ENCODE data around the gene FGD6.
"Not testable (repeated sequence)": the region's sequence is repeated elsewhere in the genome, so short reads cannot be mapped to it uniquely, and the experiment has no call there.

Gene FGD6

GRCh38 chr12:95118138-95118787 is 99.0 kb downstream of the FGD6 start:
- DNase-seq: no peak

- DNase-seq: peak; percentile 4
Measured at GRCh38 chr12:95117178-95117599, 100.1 kb downstream of the FGD6 start.

DNA sequence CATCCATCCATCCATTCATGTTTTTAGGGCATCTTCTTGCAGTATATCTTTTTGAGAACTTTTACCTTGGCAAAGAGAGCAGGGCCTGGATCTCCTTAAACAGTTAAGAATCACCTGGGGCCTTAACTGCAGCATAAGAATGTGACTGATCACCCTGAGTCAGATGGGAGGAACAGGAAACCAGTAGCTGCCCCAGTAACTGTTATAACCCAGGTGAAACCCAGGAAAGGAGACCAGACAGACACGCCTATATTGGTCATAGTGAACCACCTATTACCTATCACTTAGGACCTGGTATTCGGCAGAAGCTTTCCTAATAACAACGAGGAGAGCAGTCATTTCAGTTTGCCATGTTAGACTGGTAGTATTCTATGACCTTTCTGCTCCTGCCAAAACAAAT is 100.5 kb downstream of the FGD6 start:
- no peak for DNase-seq

- no peak for DNase-seq
Measured at GRCh38 chr12:95116341-95116740, 100.9 kb downstream of the FGD6 start.

DNA sequence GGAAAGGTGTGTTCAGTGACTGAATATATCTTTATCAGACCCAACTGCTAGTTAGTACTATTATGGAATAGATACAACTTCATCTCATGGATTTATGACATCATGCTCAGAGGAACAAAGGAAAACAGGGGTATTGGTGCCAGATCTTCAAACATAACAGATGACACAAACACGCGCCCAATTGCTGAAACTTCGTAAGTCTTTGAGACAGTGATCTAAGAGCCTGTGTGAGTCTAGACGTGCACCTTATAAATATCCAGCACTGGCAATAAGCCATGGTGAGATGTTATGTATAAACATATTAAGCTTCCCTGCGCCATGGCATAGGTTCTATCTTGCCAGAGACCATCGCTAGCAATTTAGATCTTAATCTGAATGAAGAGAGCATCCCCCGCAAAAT is 101.6 kb downstream of the FGD6 start:
- DNase-seq: no peak

GRCh38 chr12:95114766-95115405 is 102.4 kb downstream of the FGD6 start:
- no peak for DNase-seq

- DNase-seq: no peak
Measured at GRCh38 chr12:95107362-95107761, 109.9 kb downstream of the FGD6 start.

- DNase-seq: no peak
Measured at GRCh38 chr12:95105540-95105939, 111.7 kb downstream of the FGD6 start.

DNA sequence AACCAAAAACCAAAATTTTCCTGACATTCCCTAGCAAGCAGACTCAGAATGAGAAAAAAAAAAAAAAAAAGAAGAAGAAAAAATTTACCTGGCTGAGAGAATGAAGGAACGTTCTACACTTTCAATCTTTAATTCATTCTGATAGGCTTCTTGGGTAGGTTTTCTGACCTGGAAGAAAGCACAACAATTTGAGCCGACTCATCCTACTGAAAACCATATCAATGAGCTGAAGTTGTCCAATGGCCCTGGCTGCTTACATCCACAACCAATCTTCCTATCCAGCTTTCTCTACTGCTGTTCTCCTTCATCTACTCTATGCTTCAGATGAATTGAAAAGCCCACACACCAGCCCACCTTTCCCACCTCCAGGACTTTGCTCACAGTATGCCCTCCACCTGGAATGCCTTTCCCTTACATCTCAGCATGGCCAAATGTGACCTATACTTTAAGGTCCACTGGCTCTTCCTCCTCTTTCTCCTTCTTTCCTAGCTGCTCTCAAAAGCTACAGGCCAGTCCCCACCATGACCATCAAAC is 112.3 kb downstream of the FGD6 start:
- DNase-seq: no peak

- peak; percentile 28 for DNase-seq
Measured at GRCh38 chr12:95102916-95103671, 114.2 kb downstream of the FGD6 start.

- not testable (repeated sequence) for DNase-seq
Measured at GRCh38 chr12:95101957-95102356, 115.3 kb downstream of the FGD6 start.

DNA sequence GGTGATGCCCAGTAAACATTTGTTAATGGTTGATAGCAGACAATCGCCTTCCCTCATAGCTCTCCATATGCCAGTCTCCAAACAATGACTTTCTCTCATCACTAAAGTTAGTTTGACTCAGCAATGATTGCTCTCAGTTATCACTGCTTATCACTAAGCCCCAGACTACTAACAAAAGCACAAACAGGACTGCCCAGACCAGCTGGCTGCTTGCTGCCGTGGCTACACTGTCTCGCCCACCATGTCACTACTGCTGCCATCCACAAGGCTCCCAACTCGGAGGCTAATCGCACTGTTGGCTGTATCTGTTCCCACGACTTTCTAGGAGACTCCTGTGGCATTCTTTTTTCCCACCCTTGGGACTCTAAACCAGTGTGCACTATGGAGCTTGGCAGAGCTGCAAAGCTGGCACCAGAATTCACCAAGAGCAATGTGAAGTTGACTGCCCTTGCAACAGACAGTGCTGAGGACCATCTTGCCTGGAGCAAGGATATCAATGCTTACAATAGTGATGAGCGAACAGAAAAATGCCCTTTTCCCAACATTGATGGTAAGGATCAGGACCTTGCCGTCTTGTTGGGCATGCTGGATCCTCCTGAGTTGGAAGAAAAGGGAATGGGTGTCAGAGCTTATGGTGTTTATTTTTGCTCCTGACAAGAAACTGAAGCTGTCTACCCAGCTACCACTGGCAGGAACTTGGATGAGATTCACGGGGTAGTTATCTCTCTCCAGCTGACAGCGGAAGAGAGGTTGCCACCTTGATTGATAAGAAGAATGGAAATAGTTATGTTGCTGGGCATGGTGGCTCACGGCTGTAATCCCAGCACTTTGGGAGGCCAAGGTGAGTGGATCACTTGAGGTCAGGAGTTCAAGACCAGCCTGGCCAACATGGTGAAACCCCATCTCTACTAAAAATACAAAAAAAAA is 116.7 kb downstream of the FGD6 start:
- DNase-seq: no peak

GRCh38 chr12:95099270-95099790 is 117.9 kb downstream of the FGD6 start:
- no peak for DNase-seq

- peak; percentile 70 for DNase-seq
Measured at GRCh38 chr12:95096852-95097251, 120.4 kb downstream of the FGD6 start.

GRCh38 chr12:95096378-95096777 is 120.9 kb downstream of the FGD6 start:
- no peak for DNase-seq

DNA sequence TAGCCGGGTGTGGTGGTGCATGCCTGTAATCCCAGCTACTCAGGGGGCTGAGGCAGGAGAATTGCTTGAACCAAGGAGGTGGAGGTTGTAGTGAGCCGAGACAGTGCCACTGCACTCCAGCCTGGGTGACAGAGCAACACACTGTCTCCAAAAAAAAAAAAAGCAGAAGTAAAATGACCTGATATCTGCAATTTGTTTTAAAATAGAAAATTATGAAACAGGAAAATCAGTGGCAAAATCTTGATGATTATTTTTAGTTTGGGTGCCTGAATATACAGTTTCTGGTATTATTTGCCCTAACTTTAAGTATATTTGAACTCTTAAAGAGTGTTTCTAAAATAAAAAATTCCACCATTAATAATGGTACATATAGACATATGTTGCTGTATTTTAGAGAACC is 121.4 kb downstream of the FGD6 start:
- not testable (repeated sequence) for DNase-seq

- no peak for DNase-seq
Measured at GRCh38 chr12:95089462-95089861, 127.8 kb downstream of the FGD6 start.

- no peak for DNase-seq
Measured at GRCh38 chr12:95088379-95088778, 128.9 kb downstream of the FGD6 start.

DNA sequence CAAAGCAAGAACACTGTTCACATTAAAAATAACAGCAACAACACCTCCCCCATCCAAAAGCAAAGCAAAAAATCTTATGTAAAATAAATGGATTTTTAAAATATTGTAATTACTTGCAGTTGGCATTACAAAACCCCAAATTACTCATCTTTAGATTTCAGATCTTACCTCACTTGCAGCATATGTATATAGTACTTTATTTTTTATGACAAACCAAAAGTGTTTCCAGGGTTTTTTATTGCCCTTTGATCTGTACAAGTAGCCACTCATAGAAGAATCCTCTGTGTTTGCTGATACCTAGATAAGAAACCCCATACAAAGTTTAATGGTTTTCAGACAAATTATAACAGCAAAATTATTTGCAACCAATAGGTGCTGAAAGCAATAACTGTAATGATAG is 131.7 kb downstream of the FGD6 start:
- DNase-seq: no peak

DNA sequence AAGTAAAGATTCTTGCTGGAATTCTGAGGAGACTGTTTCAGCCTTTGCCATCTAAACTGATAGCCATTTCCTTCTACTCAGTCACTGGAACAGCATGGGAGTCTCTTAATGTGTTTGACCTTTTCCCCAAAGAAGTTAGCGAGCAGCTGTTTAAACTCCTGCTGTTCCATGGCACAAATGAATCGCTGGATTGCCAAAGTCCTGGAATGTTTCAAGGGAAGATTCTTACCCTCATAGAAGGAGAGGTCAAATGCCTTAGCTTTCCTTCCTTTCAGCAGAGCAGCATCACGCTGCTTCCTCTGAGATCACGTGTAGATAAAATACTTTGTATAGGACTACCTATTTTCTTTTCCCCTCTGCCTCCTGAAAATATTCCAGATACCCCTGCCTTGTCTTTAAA is 133.3 kb downstream of the FGD6 start:
- no peak for DNase-seq

DNA sequence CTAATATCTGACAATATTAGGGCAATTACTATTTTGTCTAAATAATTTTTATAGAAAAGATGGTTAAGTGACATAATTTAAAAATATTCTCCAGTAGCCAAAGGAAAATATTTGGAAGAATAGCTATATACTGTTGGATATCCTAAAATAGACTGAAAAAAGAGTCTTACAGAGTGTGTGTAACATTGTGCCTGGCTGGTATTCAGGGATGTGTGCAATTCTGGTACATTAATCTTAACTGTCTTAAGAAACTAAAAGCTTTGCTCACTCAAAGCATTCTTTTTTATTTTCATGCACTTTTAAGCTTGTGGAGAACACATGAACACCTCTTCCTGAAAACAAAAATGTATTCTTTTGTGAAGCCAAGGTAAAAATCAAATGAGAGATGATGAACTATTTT is 133.8 kb downstream of the FGD6 start:
- DNase-seq: no peak

DNA sequence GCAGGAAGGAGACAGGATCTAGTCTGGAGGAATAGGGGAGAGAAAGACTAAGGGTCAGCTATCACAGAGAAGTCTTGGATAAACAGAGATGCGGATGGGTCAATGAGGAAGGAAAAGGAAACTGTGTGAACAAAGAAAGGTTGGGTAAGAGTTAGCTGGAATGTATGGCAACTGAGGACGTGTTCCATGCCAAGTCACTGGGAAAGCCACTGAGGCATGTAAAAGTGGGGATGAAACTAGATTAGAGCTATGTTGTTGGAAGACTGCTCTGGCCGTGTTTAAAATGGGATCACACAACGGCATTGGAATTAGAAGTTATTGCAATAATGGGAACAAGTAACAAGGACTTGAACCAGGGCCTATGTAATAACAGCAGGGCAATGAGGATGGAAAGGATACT is 139.9 kb downstream of the FGD6 start:
- DNase-seq: no peak

DNA sequence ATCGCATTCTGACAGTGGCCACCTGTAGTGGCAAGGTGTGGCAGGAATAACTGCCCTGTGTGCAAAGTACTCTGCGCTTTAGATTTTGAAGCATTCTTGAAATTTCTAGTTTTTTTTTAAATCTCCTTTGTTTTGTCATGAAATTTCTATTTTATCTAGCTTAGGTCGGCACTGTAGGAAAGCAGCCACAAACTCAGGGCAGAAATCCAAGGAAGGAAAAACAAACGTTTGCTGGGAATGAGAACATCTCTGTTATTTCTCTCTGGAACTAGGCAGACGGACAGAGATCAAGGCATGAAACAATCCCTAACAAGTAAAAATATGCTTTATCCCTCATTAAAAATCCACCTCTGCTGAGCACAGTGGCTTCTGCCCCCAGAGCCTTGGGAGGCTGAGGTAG is 142.5 kb downstream of the FGD6 start:
- DNase-seq: no peak
